Measurements from ENCODE around the gene ADAMTS17. TPM values are rescaled to one million over a fixed set of nuclear protein-coding genes. Genes with fewer than 3 reads are reported as not detected.

ADAMTS17 gene
- total and polyA plus RNA-seq, 11 donors = 0.30 to 2.4 (median 1.2) TPM

- WGBS, 4 donors = 70 to 77% (median 71%) methylated on average over 13 of the region's 13 CpGs
- intact Hi-C loops (cut with DNase I) = loop anchor here in 6 of 10 donors (5.0 to 10.0 kb wide), 3 partner anchors 404 to 662 kb away; no protein-coding TSS in a partner anchor
- no peaks in the 10 kb centered on the region for H3K36me3 ChIP-seq
- DNase-seq = peak in 1 of 5 donors; percentile 57
- H3K4me1 ChIP-seq = peaks cover 0 to 8% (median 4%) of the 10 kb centered on the region in 12 donors
- ATAC-seq = no peak
- H3K27me3 ChIP-seq = no peaks in the 10 kb centered on the region
- no peak overlapping the region for H3K27ac ChIP-seq
- H3K4me3 ChIP-seq = no peak overlapping the region
- H3K9me3 ChIP-seq = peaks cover 0 to 1% (median 0%) of the 10 kb centered on the region in 12 donors
- no peak for TF ChIP-seq POLR2A (IDR thresholded peaks at IDR 0.05)
- TF ChIP-seq CTCF (IDR thresholded peaks at IDR 0.05) = no peak
These were observed 408.9 kb downstream of the ADAMTS17 start for GRCh38 chr15:99932676-99933402.

GRCh38 chr15:99931703-99932603 is 409.8 kb downstream of the ADAMTS17 start:
- Histone ChIP-seq H3K27me3 (no peaks in the 10 kb centered on the region), H3K9me3 (no peaks in the 10 kb centered on the region), H3K4me3 (no peak overlapping the region), H3K4me1 (peaks cover 0 to 8% (median 4%) of the 10 kb centered on the region in 12 donors), H3K27ac (no peak overlapping the region), H3K36me3 (no peaks in the 10 kb centered on the region)
- WGBS, 4 donors = 86 to 89% (median 88%) methylated on average over 12 to 13 of the region's 13 CpGs
- DNase-seq = no peak
- intact Hi-C loops (cut with DNase I) = loop anchor here in 6 of 10 donors (5.0 to 10.0 kb wide), 3 partner anchors 405 to 663 kb away; no protein-coding TSS in a partner anchor
- TF ChIP-seq CTCF (IDR thresholded peaks at IDR 0.05) (no peak), POLR2A (IDR thresholded peaks at IDR 0.05) (no peak)
- ATAC-seq = no peak

GRCh38 chr15:99930696-99931095 is 411.1 kb downstream of the ADAMTS17 start:
- intact Hi-C loops (cut with DNase I) = loop anchor here in 6 of 10 donors (5.0 to 10.0 kb wide), 3 partner anchors 407 to 664 kb away; no protein-coding TSS in a partner anchor
- no peak overlapping the region for H3K27ac ChIP-seq
- DNase-seq (no peak), ATAC-seq (no peak)
- no peaks in the 10 kb centered on the region for H3K36me3 ChIP-seq
- 82 to 94% (median 93%) methylated on average over 1 of the region's 1 CpG for WGBS, 4 donors
- H3K9me3 ChIP-seq = no peaks in the 10 kb centered on the region
- peaks cover 0 to 12% (median 5%) of the 10 kb centered on the region in 12 donors for H3K4me1 ChIP-seq
- no peak for TF ChIP-seq CTCF (IDR thresholded peaks at IDR 0.05)
- no peak for TF ChIP-seq POLR2A (IDR thresholded peaks at IDR 0.05)
- H3K4me3 ChIP-seq = no peak overlapping the region
- no peaks in the 10 kb centered on the region for H3K27me3 ChIP-seq

All from heart left ventricle (tissue), 16 donors.